ENCODE measurements around the gene NIN.

The NIN gene

GRCh38 chr14:50688875-50689274 lies 142.1 kb downstream of the NIN start:
- TF ChIP-seq CTCF (IDR thresholded peaks at IDR 0.05; ENCODE audit: insufficient read depth, missing control alignments) = no peak
- FAIRE-seq = no peak
- DNase-seq (ENCODE audit: insufficient read length, low spot score) = no peak

- FAIRE-seq (no peak), DNase-seq (ENCODE audit: insufficient read length, low spot score) (no peak)
- TF ChIP-seq CTCF (IDR thresholded peaks at IDR 0.05; ENCODE audit: insufficient read depth, missing control alignments) = no peak
These were observed 151.3 kb downstream of the NIN start for GRCh38 chr14:50679674-50680073.

- no peak for TF ChIP-seq CTCF (IDR thresholded peaks at IDR 0.05; ENCODE audit: insufficient read depth, missing control alignments)
- FAIRE-seq = no peak
- DNase-seq (ENCODE audit: insufficient read length, low spot score) = no peak
These were observed 152.8 kb downstream of the NIN start for GRCh38 chr14:50678163-50678562.

- DNase-seq (ENCODE audit: insufficient read length, low spot score) (no peak), FAIRE-seq (no peak)
- TF ChIP-seq CTCF (IDR thresholded peaks at IDR 0.05; ENCODE audit: insufficient read depth, missing control alignments) = no peak
These were observed 153.4 kb downstream of the NIN start for GRCh38 chr14:50677527-50678063.

- DNase-seq (ENCODE audit: insufficient read length, low spot score) (no peak), FAIRE-seq (no peak)
- no peak for TF ChIP-seq CTCF (IDR thresholded peaks at IDR 0.05; ENCODE audit: insufficient read depth, missing control alignments)
These were observed 154.0 kb downstream of the NIN start for GRCh38 chr14:50676814-50677516.

GRCh38 chr14:50675597-50675996 lies 155.4 kb downstream of the NIN start:
- no peak for FAIRE-seq
- no peak for TF ChIP-seq CTCF (IDR thresholded peaks at IDR 0.05; ENCODE audit: insufficient read depth, missing control alignments)
- no peak for DNase-seq (ENCODE audit: insufficient read length, low spot score)

- FAIRE-seq (no peak), DNase-seq (ENCODE audit: insufficient read length, low spot score) (no peak)
- no peak for TF ChIP-seq CTCF (IDR thresholded peaks at IDR 0.05; ENCODE audit: insufficient read depth, missing control alignments)
These were observed 160.1 kb downstream of the NIN start for GRCh38 chr14:50670866-50671256.
